IMR-90 (cell line): ENCODE data around the gene TBC1D17. TPM values are rescaled to one million over a fixed set of nuclear protein-coding genes. Genes with fewer than 3 reads are reported as not detected.

Experiments
- ATAC-seq: fragments of 200-7000 bp; cut with Tn5 transposase; 2 replicates; pipeline ENCODE4 v1.9.1; 2020; ENCODE audit warnings: low read depth, mild to moderate bottlenecking, moderate library complexity
- BruUV-seq: library from RNA; stranded (reverse); fragments of 400-500 nt; replicated peaks from 2 replicates; lab custom pipeline; 2021; lab: Mats Ljungman, UMichigan
- CTCF ChIA-PET: fragments of 300-600 bp; formaldehyde crosslinking; extraction: SDS; loops from one replicate; lab custom pipeline; 2021; ENCODE audit warnings: antibody characterized with exemption; lab: Yijun Ruan, JAX
- POLR2A ChIA-PET: fragments of 300-600 bp; sonication (Branson Sonifier 250); formaldehyde crosslinking; loops from one replicate; lab custom pipeline; 2022; ENCODE audit warnings: antibody characterized with exemption; ENCODE audit not compliant: unreplicated experiment; lab: Charles Lee
- DNase-seq: peaks from one replicate; pipeline ENCODE4 v3.0.0; 2013
- H2AFZ ChIP-seq: replicated peaks from 2 replicates; pipeline ENCODE3; 2013; ENCODE audit warnings: low read length, mild to moderate bottlenecking; ENCODE audit not compliant: poor library complexity
- H2AK5ac ChIP-seq: 2 replicates; pipeline ENCODE4 v1.6.1; 2013; ENCODE audit warnings: low read depth, low read length, inconsistent platforms
- H2AK9ac ChIP-seq: replicated peaks from 2 replicates; pipeline ENCODE3; 2013; ENCODE audit warnings: mild to moderate bottlenecking, low read depth, low read length, moderate library complexity; ENCODE audit not compliant: poor library complexity
- H2BK120ac ChIP-seq: 2 replicates; pipeline ENCODE4 v1.6.1; 2013; ENCODE audit warnings: low read depth, low read length, inconsistent platforms
- H2BK15ac ChIP-seq: 3 replicates; pipeline ENCODE4 v1.6.1; 2013; ENCODE audit warnings: low read depth, low read length, inconsistent platforms
- H2BK20ac ChIP-seq: 2 replicates; pipeline ENCODE4 v1.6.1; 2013; ENCODE audit warnings: low read depth, mild to moderate bottlenecking, inconsistent platforms, low read length, moderate library complexity
- H2BK5ac ChIP-seq: 2 replicates; pipeline ENCODE4 v1.6.1; 2013; ENCODE audit warnings: mild to moderate bottlenecking, low read depth, low read length, inconsistent platforms; ENCODE audit not compliant: poor library complexity, severe bottlenecking
- H3K14ac ChIP-seq: replicated peaks from 2 replicates; pipeline ENCODE4 v1.6.1; 2013; ENCODE audit warnings: low read depth, low read length, inconsistent platforms
- H3K18ac ChIP-seq: 2 replicates; pipeline ENCODE4 v1.6.1; 2013; ENCODE audit warnings: low read depth, low read length, control low read depth
- H3K23ac ChIP-seq: 2 replicates; pipeline ENCODE4 v1.6.1; 2013; ENCODE audit warnings: low read depth, low read length, inconsistent platforms
- H3K27ac ChIP-seq: 2 replicates; pipeline ENCODE4 v1.5.1; 2013; ENCODE audit warnings: mild to moderate bottlenecking, control low read depth, low read length; ENCODE audit not compliant: insufficient read depth
- H3K27me3 ChIP-seq: 2 replicates; pipeline ENCODE4 v1.6.1; 2013; ENCODE audit warnings: low read length; ENCODE audit not compliant: control insufficient read depth, insufficient read depth
- H3K36me3 ChIP-seq: 2 replicates; pipeline ENCODE4 v1.6.1; 2013; ENCODE audit warnings: low read length, mixed read lengths; ENCODE audit not compliant: control insufficient read depth, insufficient read depth
- H3K4ac ChIP-seq: 2 replicates; pipeline ENCODE4 v1.6.1; 2013; ENCODE audit warnings: low read depth, low read length, inconsistent platforms
- H3K4me1 ChIP-seq: 2 replicates; pipeline ENCODE4 v1.6.1; 2013; ENCODE audit warnings: low read length, mixed read lengths; ENCODE audit not compliant: control insufficient read depth, insufficient read depth
- H3K4me2 ChIP-seq: 2 replicates; pipeline ENCODE4 v1.6.1; 2013; ENCODE audit warnings: low read depth, mild to moderate bottlenecking, control low read depth, low read length, moderate library complexity
- H3K4me3 ChIP-seq: 2 replicates; pipeline ENCODE4 v1.5.1; 2013; ENCODE audit warnings: low read depth, mild to moderate bottlenecking, control low read depth, low read length, moderate library complexity; ENCODE audit not compliant: insufficient read depth
- H3K56ac ChIP-seq: 2 replicates; pipeline ENCODE4 v1.6.1; 2013; ENCODE audit warnings: low read length, inconsistent platforms; ENCODE audit not compliant: insufficient read depth; ENCODE audit errors: extremely low read depth
- H3K79me1 ChIP-seq, 2 experiments: 2 replicates each; pipeline ENCODE4 v1.6.1; 2013; ENCODE audit warnings: low read length in 2 of 2, inconsistent platforms in 1 of 2, low read depth in 1 of 2
- H3K9ac ChIP-seq: 2 replicates; pipeline ENCODE4 v1.6.1; 2013; ENCODE audit warnings: low read depth, low read length, control low read depth
- H3K9me1 ChIP-seq: 2 replicates; pipeline ENCODE4 v1.6.1; 2013; ENCODE audit warnings: low read length, inconsistent platforms; ENCODE audit not compliant: insufficient read depth
- H3K9me3 ChIP-seq: 2 replicates; pipeline ENCODE4 v1.6.1; 2013; ENCODE audit warnings: low read length; ENCODE audit not compliant: control insufficient read depth, insufficient read depth
- H4K20me1 ChIP-seq: 2 replicates; pipeline ENCODE4 v1.6.1; 2013; ENCODE audit warnings: low read length, inconsistent platforms; ENCODE audit not compliant: insufficient read depth
- H4K5ac ChIP-seq: 2 replicates; pipeline ENCODE4 v1.6.1; 2013; ENCODE audit warnings: mild to moderate bottlenecking, low read depth, low read length, control low read depth
- H4K8ac ChIP-seq, 2 experiments: 2 replicates each; pipeline ENCODE4 v1.6.1; 2013; ENCODE audit warnings: low read depth in 2 of 2, low read length in 2 of 2, control low read depth in 1 of 2, inconsistent platforms in 1 of 2
- H4K91ac ChIP-seq: 2 replicates; pipeline ENCODE4 v1.6.1; 2013; ENCODE audit warnings: low read depth, low read length, inconsistent platforms; ENCODE audit not compliant: insufficient read depth
- MXI1 ChIP-seq: IDR thresholded peaks from 2 replicates; pipeline ENCODE4 v1.6.1; 2012; ENCODE audit warnings: low read depth, mild to moderate bottlenecking, low read length, moderate library complexity, borderline replicate concordance
- RAD21 ChIP-seq: IDR thresholded peaks from 2 replicates; pipeline ENCODE4 v1.6.1; 2012; ENCODE audit warnings: low read length, improper control_type of control experiment
- WGBS, 2 experiments: methylation state at CpG; one replicate each; pipeline versions ENCODE4 v1.1.5 to v1.1.7; 2013; ENCODE audit warnings: missing lambda C conversion rate in 2 of 2; ENCODE audit not compliant: insufficient read length in 1 of 2; ENCODE audit errors: extremely low coverage in 2 of 2; 5-methylcytosine and 5-hydroxymethylcytosine counted together
- dilution Hi-C: fragments of 300-500 bp; cut with HindIII; formaldehyde crosslinking; loops from one replicate; pipeline ENCODE4 v1.14.3; 2018; ENCODE audit warnings: low sequenced_read_pairs; ENCODE audit not compliant: unreplicated experiment
- in situ Hi-C: fragments of 300-500 bp; cut with MboI; formaldehyde crosslinking; loops from 3 replicates; pipeline ENCODE4 v1.14.3; 2019; ENCODE audit warnings: low sequenced_read_pairs, inconsistent platforms, mixed read lengths
- intact Hi-C: fragments of 100-400 bp; cut with micrococcal nuclease; formaldehyde crosslinking; loops from 2 replicates; pipeline ENCODE4 v1.10.0; 2022
- polyA plus RNA-seq, 3 experiments: library from polyadenylated mRNA; depleted of rRNA; stranded (reverse); fragments of >200 nt; gene quantifications; 2 replicates each; pipeline ENCODE4 v1.2.3, GENCODE V29; 2012; ENCODE audit warnings: low replicate concordance in 1 of 3
- total RNA-seq: library from RNA; depleted of rRNA; stranded (reverse); fragments of >200 nt; gene quantifications from 2 replicates; pipeline ENCODE4 v1.2.3, GENCODE V29; 2012

The TBC1D17 gene
- total and polyA plus RNA-seq, 2 of the 4 experiments (the other 2 are of a cell fraction) = 1.1 to 27.8 TPM

DNA sequence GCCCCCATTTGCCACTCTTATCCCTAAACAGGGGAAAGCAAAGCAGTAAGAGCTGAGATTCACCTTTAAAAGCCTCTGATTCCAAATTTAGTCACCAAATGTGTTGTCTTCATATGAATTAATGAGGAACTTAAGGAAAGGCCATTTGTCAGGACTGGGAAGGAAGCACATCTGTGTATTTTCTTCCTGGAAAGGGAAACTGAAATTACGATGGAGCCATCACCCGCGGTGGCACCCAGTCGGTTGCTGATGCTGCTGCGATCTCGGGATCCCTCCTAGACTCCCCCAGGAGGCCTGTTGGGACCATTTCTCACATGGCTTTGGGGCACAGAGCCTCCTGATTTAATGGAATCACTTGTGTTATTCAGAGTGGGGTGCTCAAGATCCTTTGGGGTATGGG, 26.6 kb downstream of the TBC1D17 start:
- H3K36me3 ChIP-seq = peaks cover 26% of the 10 kb centered on the region
- H4K8ac ChIP-seq = no peak overlapping the region
- H3K9me3 ChIP-seq = no peaks in the 10 kb centered on the region
- peaks cover 3 to 30% of the 10 kb centered on the region in 2 experiments; a peak in 2 of 4 replicates for H3K79me1 ChIP-seq
- no peak for ATAC-seq
- ChIA-PET POLR2A (no interaction called here), CTCF (no interaction called here)
- BruUV-seq = no TSS peak
- no peak overlapping the region for H3K18ac ChIP-seq
- no peak for DNase-seq
- H3K27ac ChIP-seq = no peak overlapping the region
- H2BK120ac ChIP-seq = no peak overlapping the region
- H2BK5ac ChIP-seq = no peak overlapping the region
- H3K14ac ChIP-seq = no peak overlapping the region
- no peak overlapping the region for H3K23ac ChIP-seq
- WGBS, 2 experiments = no CpG with 5 or more reads among the region's 6 CpGs
- H2AK5ac ChIP-seq = no peak overlapping the region
- H3K9me1 ChIP-seq = peaks cover 9% of the 10 kb centered on the region; the same call in 1 of the 2 replicates
- H3K27me3 ChIP-seq = no peaks in the 10 kb centered on the region
- no peak overlapping the region for H2AFZ ChIP-seq
- intact Hi-C loops (no loop called here), dilution Hi-C loops (no loop called here), in situ Hi-C loops (no loop called here)
- no peak overlapping the region for H2AK9ac ChIP-seq
- H2BK15ac ChIP-seq = no peak overlapping the region
- TF ChIP-seq MXI1 (no peak), RAD21 (no peak)
- H3K4ac ChIP-seq = no peak overlapping the region
- peaks cover 14% of the 10 kb centered on the region for H4K20me1 ChIP-seq
- H3K9ac ChIP-seq = no peak overlapping the region
- H3K4me2 ChIP-seq = no peak overlapping the region
- H4K5ac ChIP-seq = no peak overlapping the region
- no peak overlapping the region for H3K4me3 ChIP-seq
- no peak overlapping the region for H4K91ac ChIP-seq
- H3K56ac ChIP-seq = no peak overlapping the region
- H2BK20ac ChIP-seq = no peak overlapping the region
- no peaks in the 10 kb centered on the region for H3K4me1 ChIP-seq
